Fibroblast of skin of scalp (primary cell): ENCODE data around the gene CHKA.

ENCODE experiments used
- DNase-seq: peaks from one replicate; pipeline ENCODE4 v3.0.0-alpha.2; 2013

The CHKA gene

DNA sequence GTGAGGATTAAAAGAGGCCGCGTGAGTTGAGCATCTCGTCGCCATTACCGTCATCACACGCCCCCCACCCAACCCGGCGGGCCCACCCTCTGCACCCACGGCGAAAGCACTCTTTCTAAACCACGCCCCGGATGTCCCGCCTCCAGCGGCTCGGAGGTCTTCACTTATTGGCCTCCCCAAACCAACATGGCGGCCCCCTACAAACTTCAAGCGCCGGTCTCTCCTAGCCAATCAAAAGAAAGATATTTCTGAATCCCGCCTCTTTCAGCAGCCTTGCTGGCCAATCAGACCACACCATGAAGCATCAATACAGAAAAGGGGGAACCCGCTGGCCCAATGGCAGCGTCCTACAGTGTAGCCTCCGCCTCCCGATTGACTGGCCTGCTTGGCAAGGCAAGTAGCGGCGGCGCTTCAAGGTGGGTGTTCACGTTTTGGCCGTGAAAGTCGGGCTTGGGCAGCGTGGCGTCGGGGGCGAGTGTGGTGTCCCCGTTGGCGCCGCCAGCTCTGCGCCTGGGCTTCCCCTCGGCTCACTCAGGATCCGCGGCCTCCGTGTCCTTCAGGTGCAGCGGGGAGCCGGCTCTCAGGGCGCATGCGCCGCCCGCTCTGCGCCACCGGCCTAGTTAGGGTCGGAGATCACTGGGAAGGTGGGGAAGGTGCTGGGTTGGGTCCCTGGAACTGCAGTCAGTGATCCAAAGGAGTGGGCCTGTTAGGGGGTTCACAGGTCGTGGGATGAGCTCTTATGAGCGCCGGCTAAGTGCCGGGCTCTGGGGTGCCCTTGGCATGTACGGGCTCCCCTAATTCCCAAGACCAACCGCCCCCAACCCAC lies 90.7 kb downstream of the CHKA start, which contains the start of gene NDUFS8:
TSS of gene NDUFS8 (plus strand) at position 364 of the 826 bp plus-strand sequence. CDS start 1,471 bp downstream, outside the sequence.
- peak; percentile 99 for DNase-seq

DNA sequence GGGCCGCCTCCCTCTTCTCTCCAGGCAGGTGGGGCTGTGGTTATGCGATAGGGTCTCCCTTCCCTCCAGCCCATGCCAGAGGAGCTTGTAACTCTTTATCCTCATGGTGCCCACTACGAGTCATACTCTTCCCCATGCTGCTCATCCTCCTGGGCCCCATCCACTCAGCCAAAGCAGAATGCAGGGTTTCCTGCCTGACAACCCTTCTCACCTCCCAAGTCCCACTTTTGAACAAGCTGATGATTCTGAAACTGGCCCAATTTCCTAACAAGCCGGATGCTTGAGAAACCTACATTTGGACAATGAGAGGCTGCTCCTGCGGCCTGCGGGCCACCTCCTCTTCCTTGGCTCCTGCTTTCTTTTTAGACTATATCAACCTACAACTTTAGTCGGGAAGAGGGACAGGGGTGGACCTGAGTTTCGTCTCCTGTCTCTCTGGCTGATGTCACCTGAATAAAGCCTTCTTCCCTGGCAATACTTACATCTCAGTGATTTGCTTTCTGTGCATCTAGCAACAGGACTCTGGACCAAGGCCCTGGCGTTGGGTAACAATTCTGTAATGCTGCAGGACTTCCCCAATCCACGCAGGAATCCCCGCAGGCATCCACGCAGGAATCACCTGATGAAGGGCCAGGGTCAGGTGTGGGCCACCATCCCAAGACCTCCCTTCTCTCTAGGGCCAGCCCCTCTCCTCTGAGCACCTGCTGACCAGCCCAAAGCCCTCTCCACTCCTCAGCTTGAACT lies 92.2 kb downstream of the CHKA start:
- DNase-seq: peak; percentile 54

DNA sequence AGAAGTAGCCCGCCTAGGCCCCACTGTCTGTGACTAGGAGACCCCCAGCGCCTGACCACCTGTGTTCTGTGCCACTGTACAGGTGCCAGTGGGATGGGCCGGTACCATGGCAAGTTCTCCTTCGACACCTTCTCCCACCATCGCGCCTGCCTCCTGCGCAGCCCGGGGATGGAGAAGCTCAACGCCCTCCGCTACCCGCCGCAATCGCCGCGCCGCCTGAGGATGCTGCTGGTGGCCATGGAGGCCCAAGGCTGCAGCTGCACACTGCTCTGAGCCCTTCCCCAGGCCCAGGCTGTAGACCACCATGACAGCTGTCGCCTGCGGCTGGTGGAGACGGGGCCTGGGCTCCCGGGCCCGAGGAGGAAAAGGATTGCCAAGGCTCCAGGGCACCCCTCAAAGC lies 93.5 kb downstream of the CHKA start:
- no peak for DNase-seq

DNA sequence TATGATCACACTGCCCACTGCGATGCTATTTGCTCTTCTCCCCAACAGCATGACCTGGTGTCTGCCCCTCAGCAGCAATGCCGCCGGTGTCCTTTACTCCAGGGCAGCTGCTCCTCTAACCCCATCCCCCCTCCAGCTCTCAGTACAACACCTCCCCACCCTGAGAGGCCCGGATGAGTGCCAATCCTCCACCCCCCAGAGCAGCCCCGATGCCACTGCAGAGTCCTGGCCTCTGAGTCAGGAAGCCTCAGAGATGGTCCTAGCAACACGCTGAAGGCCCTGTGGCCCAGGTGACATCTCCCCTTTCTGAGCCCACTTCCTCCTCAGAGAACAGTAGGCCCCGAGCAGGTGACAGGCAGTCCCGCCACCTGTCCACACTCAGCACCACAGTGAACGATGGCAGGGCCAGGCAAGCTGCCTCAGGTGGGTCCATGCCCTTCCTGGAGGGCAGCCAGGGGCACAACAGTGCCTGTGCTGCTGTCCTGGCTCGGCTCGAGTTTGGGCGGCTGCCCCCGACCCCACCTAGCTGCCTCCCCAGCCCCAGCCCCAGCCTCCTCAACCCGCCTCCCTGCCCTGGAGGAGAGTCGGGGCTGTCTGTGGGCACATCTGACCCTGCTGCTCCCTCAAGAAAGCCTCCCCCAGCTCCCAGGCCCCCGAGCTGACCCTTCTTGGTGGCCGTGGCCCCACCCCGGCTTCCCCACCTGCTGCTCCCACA lies 94.6 kb downstream of the CHKA start:
- no peak for DNase-seq

DNA sequence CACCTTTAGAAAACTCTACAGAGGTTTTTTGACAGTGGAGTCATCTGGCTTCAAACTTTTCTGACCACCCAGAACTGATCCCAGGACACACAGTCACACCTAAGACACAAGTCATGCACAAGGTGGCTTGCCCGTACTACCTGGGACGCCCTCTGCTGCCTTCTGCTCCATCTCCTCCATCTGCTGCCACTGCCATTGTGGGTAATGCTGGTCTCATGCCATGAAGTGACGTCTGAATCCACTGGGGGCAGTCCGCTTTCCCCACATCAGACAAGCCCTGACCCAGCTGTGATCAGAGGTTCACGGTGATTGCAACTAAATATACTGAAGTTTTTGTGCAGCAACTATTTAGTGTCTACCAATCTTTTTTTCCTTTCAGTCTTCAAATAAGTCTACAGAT lies 96.1 kb downstream of the CHKA start:
- no peak for DNase-seq

DNA sequence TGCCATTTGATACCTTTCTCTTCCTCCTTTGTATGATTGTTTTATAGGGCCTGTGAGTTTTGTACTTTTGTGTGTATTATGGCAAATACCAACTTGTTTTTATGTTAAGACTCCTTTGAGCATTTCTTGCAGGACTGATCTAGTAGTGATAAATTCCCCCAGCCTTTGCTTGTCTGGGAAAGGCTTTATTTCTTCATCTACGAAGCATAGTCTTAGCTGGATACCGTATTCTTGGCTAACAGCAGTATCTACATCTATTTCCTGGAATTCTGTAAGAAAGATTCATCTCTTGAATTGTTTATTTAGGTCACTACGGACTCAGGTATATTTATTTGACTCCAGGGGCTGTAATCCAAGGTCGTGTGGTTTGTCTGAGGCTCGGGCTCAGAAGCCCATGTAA lies 96.7 kb downstream of the CHKA start:
- no peak for DNase-seq

DNA sequence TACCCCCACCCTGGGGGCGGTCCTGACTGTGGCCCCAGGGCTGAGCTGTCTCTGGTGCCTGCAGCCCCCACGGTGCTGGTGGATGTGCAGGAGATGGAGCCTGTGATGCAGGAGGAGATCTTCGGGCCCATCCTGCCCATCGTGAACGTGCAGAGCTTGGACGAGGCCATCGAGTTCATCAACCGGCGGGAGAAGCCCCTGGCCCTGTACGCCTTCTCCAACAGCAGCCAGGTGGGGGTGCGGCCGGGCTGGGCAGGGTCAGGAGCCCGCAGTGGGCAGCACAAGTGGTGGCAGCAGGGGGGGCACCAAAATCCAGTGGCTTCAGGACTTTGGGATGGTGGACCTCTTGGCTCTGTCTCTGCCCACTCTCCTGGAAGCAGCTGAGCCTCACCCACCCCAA lies 98.7 kb downstream of the CHKA start:
- no peak for DNase-seq

DNA sequence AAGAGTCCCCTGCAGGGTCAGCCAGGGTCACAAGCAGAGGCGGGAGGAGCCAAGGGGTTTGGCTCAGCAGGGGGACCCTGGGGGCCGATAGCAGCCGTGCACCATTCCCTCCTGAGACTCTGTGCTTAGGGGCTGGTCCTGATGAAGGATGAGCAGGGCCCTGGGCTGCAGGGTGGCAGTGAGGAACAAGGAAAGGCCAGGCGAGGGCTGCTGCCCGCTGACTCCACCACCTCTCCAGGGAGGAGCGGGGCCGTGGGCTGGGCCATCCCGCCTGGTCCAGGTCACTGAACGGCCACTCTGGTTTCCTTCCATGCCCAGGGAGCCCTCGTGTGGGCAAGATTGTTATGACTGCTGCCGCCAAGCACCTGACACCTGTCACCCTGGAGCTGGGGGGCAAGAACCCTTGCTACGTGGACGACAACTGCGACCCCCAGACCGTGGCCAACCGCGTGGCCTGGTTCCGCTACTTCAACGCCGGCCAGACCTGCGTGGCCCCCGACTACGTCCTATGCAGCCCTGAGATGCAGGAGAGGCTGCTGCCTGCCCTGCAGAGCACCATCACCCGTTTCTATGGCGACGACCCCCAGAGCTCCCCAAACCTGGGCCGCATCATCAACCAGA lies 99.9 kb downstream of the CHKA start:
- DNase-seq: no peak

DNA sequence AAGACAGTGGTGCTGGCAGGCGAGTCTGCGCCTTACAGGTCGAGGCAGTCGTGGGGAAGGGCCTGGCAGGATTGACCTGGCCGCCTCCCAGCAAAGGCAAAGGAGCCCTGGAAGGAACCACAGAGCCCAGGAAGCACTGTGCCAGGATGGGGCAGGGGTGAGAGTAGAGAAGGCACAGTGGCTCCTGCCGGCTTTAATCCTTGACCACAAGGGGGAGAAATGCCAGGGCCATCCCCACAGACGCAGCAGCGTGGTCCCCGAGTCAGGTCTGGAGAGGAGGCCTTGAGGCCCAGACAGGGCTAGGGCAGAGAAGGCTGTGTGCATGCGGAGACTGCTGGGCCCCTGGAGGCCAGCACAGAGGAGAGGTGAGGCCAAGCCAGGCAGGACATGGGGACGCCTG lies 100.6 kb downstream of the CHKA start:
- DNase-seq: peak; percentile 46

DNA sequence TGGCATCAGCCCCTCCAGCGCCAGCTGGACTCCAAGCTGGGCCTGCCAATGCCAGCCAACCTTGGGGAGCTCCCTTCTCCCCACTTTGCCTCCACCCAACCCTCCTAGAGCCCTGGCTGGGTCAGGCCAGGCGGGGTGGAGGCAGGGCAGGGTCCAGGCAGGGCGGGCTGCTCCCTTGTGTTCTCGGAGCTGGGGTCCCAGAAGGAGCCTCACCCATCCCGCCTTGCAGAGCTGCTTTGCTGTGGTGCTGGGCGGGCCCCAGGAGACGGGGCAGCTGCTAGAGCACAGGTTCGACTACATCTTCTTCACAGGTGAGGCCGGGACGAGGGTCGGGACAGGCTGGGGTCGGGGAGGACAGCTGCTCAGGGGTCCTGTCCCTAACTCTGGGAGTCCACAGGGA lies 101.7 kb downstream of the CHKA start:
- no peak for DNase-seq

DNA sequence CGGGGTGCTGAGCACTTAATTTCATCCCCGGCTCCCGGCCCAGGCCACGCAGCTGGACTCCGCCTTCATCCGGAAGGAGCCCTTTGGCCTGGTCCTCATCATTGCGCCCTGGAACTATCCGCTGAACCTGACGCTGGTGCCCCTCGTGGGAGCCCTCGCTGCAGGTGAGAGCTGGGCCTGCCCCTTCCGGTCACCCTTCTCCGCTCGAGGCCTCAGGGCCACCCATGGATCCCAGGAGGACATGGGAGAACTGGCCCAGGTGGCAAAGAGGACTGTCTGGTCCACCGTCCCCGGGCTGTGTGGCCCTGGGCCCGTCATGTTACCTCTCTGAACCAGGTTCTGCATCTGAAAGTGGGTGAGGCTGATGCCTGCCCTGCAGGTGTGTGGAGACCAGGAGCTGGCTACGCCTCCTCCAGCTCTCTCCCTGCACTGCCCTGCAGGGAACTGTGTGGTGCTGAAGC lies 102.4 kb downstream of the CHKA start:
- no peak for DNase-seq

DNA sequence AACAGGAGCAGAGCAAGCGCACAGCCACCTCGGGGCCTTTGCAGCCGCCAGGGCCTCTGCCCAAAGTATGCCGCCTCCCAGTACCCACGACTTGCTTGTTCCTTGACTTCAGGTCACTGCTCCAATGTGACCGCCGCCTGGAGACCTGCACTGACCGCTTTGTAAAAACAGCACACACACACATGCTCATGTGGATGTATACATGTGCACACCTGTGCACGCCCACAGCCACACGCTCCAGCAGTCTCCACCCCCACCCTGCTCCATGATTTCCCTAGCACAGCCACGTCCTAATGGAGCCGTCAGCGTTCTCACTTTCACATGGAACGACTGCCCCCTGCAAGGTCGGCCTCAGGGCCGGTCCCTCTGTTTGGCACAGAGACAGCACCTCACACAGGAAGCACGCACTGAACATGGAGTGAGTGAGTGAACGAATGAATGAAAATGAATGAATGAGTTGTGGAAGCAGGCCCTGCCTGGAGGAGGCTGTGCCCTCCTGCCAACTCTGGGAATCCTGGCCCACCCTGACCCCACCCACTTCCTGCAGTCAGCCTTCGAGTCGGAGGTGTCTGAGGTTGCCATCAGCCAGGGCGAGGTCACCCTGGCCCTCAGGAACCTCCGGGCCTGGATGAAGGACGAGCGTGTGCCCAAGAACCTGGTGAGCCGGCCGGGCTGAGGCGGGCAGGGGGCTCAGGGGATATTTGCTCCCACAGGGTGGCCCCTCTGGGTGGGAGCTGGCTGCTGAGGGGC lies 103.0 kb downstream of the CHKA start:
- no peak for DNase-seq

DNA sequence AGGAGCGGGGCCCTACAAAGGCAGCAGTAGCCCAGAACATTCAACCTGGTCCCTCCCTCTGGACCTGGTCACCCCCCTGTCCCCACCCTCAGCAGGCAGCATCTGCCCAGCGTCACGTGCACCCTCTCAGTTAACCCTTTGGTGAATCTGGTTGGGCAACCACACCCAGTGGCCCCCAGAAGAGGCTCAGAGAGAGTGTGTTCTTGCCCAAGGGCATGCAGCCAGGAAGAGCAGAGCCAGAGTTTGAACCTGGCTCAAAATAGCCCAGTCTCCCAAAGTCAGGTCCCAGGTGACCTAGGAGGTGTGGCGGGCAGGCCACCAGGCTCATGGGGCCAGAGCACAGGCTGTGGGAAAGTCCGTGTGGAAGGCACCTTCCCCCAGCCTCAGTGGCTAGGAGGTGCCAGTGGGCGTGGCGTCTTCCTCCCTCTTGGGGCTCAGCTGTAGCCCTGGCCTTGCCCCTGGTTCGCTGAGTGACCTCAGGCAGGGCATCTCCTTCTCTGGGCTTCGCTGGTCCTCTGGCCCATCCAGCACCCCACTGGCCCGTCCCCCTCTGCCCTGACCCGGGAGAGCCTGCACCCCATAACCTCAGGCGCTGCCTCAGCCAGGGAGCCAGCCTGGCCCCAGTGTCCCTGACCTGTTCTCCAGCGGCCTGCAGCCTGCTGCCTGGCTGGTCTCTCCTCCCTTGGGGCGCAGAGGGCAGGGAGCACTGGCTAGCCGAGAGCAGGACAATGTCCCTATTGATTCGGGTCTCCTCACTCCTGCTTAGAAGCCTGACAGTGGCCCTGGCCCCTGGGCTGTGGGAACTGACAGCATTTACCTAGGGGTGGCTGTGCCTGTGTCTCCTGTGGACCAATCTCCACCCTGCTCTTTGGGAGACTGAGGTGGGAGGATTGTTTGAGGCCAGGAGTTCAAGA lies 104.0 kb downstream of the CHKA start:
- no peak for DNase-seq

DNA sequence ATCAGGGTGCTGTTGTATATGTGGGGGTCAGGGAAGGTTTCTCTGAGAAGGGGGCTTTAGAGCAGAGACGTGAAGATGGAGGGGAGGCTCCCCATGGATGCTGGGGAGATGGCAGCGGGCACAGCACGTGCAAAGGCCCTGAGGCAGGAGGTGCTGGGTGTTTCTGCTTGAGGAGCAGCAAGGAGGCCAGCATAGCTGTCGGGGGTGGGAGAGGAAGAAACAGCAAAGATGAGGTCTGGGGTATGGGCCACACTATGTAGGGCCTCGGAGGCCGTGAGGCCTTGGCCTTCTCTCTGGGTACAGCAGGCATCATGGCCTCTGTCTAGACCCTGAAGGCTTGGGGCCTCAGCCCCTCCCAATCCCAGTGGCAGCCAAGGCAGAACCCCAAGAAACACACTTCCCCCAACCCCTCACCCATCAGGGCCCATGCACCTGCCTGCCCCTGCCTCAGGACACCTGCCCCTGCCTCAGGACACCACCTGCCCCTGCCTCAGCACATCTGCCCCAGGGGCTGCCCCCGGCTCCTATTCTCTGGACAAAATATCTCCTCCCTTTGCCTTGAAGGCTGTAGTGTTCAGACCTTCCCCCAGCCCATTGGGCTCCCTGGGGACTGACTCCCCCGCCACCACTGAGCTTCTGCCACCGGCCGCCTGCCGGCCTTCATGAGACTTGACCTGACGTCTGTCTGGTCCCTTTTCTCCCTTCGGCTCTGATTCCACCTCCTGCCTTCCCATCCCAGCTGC lies 104.9 kb downstream of the CHKA start:
- no peak for DNase-seq

DNA sequence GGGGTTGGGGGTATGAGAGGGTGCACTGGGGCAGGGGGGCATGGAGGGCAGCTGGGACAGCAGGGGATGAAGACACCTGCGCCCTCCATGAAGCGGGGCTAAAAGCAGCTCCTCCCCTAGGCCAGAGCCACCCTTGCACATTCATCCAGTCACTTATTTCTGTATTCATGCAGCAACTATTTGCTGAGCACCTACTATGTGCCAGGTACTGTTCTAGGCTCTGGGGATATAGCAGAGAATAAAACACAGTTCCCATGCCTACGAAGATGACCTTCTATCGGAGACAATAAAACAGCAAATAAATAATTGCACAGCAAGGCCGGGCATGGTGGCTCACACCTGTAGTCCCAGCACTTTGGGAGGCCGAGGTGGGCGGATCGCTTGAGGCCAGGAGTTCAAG lies 105.7 kb downstream of the CHKA start:
- no peak for DNase-seq

DNA sequence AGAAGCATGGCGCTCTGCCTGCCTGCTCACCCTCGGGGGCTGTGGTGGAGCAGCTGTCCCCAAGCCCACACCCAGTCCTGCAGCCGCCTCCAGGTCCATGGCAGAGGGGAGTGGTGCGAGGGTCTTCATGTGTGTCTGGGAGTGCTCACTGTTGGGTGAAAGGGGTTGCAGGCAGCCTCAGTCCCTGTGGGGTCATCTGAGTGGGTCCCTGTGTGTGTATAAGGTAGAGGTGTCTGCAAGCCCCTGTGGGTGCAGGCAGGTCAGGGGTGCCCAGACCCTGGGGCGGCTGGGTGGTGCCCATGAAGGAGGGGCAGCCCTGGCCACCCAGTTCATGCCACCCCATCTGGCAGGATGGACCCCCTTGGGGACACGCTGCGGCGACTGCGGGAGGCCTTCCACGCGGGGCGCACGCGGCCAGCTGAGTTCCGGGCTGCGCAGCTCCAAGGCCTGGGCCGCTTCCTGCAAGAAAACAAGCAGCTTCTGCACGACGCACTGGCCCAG lies 106.2 kb downstream of the CHKA start:
- no peak for DNase-seq

DNA sequence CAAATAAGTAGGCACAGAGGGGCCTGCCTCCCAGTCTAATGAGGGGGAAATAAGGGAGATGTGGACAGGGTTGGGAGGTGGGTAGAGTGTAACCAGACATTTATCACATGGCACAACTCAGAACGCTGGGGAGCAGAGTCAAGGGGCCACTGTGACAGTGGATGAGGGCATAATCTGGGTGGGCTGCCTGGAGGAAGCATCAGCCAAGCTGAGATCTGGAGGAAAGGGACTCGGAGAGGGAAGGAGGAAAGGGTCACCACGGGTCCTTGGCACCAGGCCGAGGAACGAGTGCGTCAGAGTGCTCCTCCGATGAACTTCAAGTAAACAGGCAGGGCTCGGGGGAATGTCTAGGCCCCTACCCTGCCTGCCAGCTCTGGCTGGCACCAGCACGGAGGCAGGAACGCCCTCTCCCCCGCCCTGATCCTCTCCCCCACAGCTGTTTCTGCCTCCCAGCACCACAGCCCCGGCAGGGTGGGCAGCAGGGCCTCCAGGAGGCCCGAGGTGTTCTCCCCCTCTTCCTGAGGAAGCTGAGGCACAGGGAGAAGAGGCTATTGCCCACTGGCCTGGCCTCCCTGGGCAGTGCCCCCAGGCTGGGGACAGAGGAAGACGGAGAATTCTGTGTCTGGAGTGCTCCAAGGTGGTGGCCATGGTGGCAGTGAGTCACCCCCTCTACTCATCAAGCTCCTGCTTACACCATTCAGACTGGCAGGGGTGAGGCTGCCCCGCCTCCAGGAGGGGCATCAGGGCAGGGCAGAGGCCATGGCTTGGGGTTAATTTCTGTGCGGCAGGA lies 106.8 kb downstream of the CHKA start:
- peak; percentile 60 for DNase-seq

DNA sequence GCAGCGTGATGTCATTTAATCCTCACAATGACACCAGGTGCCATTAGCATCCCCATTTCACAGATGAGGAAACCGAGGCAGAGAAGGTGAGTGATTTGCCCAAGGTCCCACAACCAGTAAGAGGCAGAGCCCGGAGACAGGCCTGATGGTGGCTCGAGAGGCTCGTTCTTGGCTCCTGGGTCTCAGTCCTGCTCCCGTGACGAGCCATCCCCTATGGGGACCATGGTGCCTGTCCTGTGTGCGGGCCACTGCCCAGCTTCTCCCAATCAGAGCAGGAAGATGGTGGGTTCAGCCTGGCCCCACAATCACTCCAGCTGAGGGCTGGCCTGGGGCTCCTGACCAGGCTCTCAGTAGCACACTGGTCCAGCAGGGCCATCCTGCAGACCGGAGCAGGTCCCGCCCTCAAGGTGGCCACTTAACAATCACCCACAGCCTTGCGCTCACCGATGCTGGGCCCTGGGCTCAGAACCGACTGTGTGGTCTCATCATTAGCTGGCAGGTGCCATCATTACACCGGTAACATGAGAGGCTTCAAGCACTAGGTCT lies 107.5 kb downstream of the CHKA start:
- no peak for DNase-seq
